Liver (tissue), 3 donors: Measurements from ENCODE around the gene ZNF335.

ENCODE experiments used
- CTCF ChIP-seq: fragments of 150-350 bp; IDR thresholded peaks from 2 replicates; pipeline ENCODE4 v1.5.1; 2017; ENCODE audit warnings: improper control_type of control experiment, low read depth, low read length; ENCODE audit not compliant: missing input control
- EGR1 ChIP-seq, 2 donors: IDR thresholded peaks; 2 replicates each; pipeline ENCODE4 v1.6.1; 2016 to 2018; ENCODE audit warnings: antibody characterized with exemption in 2 of 2, low read depth in 2 of 2
- FOXA1 ChIP-seq: IDR thresholded peaks from 2 replicates; pipeline ENCODE4 v1.6.1; 2016; ENCODE audit warnings: antibody characterized with exemption
- GABPA ChIP-seq, 2 donors: IDR thresholded peaks in 1 of 2; conservative IDR thresholded peaks in 1 of 2; 2 replicates each; pipeline ENCODE4 v1.6.1; 2016; ENCODE audit warnings: antibody characterized with exemption in 2 of 2, mild to moderate bottlenecking in 1 of 2, moderate library complexity in 1 of 2
- JUND ChIP-seq, 2 donors: IDR thresholded peaks; 2 replicates each; pipeline ENCODE4 v1.6.1; 2016; ENCODE audit warnings: antibody characterized with exemption in 2 of 2
- MAX ChIP-seq: IDR thresholded peaks from 2 replicates; pipeline ENCODE4 v1.6.1; 2016; ENCODE audit warnings: antibody characterized with exemption
- RAD21 ChIP-seq, 2 donors: IDR thresholded peaks; 2 replicates each; pipeline ENCODE4 v1.6.1; 2016; ENCODE audit warnings: antibody characterized with exemption in 2 of 2, mild to moderate bottlenecking in 2 of 2
- REST ChIP-seq: IDR thresholded peaks from 2 replicates; pipeline ENCODE4 v1.6.1; 2016; ENCODE audit warnings: antibody characterized with exemption, mild to moderate bottlenecking
- SP1 ChIP-seq: IDR thresholded peaks from 2 replicates; pipeline ENCODE4 v1.6.1; 2018; ENCODE audit warnings: antibody characterized with exemption, mild to moderate bottlenecking
- TAF1 ChIP-seq: conservative IDR thresholded peaks from 2 replicates; pipeline ENCODE4 v1.6.1; 2016; ENCODE audit warnings: antibody characterized with exemption, mild to moderate bottlenecking
- YY1 ChIP-seq: IDR thresholded peaks from 2 replicates; pipeline ENCODE4 v1.6.1; 2016; ENCODE audit warnings: antibody characterized with exemption, mild to moderate bottlenecking
- donor health status: healthy.
- donor health status: healthy.

GRCh38 chr20:45946149-45946970 lies 25.6 kb downstream of the ZNF335 start:
- TF ChIP-seq CTCF (no peak), REST (peak; percentile 56), TAF1 (no peak), FOXA1 (peak; percentile 63), JUND (IDR thresholded peaks at IDR 0.05) (peak; percentile 59 to 74), RAD21 (IDR thresholded peaks at IDR 0.05) (peak in 1 of 2 donors; percentile 57), SP1 (peak; percentile 77), YY1 (peak; percentile 76), GABPA (IDR thresholded peaks at IDR 0.05 in 1 of 2, conservative IDR thresholded peaks at IDR 0.05 in 1 of 2) (peak in 1 of 2 donors; percentile 61), MAX (peak; percentile 95), EGR1 (IDR thresholded peaks at IDR 0.05; ENCODE audit: low read depth in 2 of 2) (peak in 1 of 2 donors; percentile 67)
